Mucosa of descending colon (tissue), 3 donors: Measurements from ENCODE around the gene ALDH1A2. TPM values are rescaled to one million over a fixed set of nuclear protein-coding genes. Genes with fewer than 3 reads are reported as not detected.

Source experiments
- ATAC-seq: fragments of 200-7000 bp; cut with Tn5 transposase; one replicate; pipeline ENCODE4 v1.9.1; 2020; ENCODE audit warnings: mild to moderate bottlenecking, moderate library complexity
- DNase-seq, 3 donors: peaks; one replicate each; pipeline ENCODE4 v3.0.0-alpha.2; 2020
- H3K36me3 ChIP-seq: fragments of 200-600 bp; one replicate; pipeline ENCODE4 v1.8.0; 2021; ENCODE audit warnings: low read depth, mild to moderate bottlenecking
- H3K4me1 ChIP-seq: fragments of 200-600 bp; one replicate; pipeline ENCODE4 v1.8.0; 2021; ENCODE audit warnings: low read depth, mild to moderate bottlenecking
- H3K4me3 ChIP-seq: fragments of 200-600 bp; one replicate; pipeline ENCODE4 v1.8.0; 2021; ENCODE audit warnings: mild to moderate bottlenecking
- H3K9me3 ChIP-seq: fragments of 200-600 bp; one replicate; pipeline ENCODE4 v1.8.0; 2021; ENCODE audit warnings: mild to moderate bottlenecking
- intact Hi-C, 2 donors: fragments of 100-400 bp; cut with DNase I in 1 of 2; cut with micrococcal nuclease in 1 of 2; formaldehyde crosslinking; loops; one replicate each; pipeline versions ENCODE4 v1.11.0 to v1.11.1; 2022; cut with DNase I, micrococcal nuclease
- total RNA-seq, 3 donors: library from RNA; stranded (reverse); fragmentation: NEBNext Ultra II Directional in 2 of 3; extraction: Animal tissue kit (Norgen Biotek cat#: 25700) in 2 of 3; gene quantifications; one replicate each; pipeline versions ENCODE4 v1.2.1 to v1.2.4, GENCODE V29; 2021 to 2023
- TF ChIP-seq, protein P1 (sequence below): fragments of 200-600 bp; IDR thresholded peaks from one replicate; pipeline ENCODE4 v1.8.0; 2022; ENCODE audit warnings: antibody characterized with exemption, mild to moderate bottlenecking
- donor health status: DM: no; HTN: no; CAD: no; lungs with moderate emphysema.
- donor health status: DM: no; HTN: no; CAD: no.
- donor health status: DM: no; HTN: yes; CAD: no.

ALDH1A2 gene
- total RNA-seq, 3 donors from 2014 or later: 0.55 to 8.6 (median 4.3) TPM

DNA sequence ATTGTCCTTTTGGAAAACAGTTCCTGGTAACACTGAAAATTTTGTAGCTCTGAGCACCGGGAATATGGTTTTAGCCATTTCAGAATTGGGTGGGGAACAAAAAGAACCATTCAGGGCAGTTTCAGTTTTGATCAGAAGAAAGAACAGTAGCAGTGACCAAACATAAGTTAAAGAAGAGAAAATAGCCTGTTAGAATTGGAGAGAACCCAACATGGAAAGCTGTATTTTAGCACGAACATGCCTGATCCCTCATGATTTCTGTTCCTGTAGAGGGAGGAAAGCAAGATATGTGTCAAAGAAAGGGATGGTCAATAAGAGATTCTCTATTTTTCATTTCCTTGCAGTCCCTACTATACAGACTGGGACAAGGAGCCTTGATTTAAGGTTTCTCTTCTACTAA lies 119.9 kb downstream of the ALDH1A2 start:
- no peaks in the 10 kb centered on the region for H3K9me3 ChIP-seq
- TF ChIP-seq, protein P1, sequence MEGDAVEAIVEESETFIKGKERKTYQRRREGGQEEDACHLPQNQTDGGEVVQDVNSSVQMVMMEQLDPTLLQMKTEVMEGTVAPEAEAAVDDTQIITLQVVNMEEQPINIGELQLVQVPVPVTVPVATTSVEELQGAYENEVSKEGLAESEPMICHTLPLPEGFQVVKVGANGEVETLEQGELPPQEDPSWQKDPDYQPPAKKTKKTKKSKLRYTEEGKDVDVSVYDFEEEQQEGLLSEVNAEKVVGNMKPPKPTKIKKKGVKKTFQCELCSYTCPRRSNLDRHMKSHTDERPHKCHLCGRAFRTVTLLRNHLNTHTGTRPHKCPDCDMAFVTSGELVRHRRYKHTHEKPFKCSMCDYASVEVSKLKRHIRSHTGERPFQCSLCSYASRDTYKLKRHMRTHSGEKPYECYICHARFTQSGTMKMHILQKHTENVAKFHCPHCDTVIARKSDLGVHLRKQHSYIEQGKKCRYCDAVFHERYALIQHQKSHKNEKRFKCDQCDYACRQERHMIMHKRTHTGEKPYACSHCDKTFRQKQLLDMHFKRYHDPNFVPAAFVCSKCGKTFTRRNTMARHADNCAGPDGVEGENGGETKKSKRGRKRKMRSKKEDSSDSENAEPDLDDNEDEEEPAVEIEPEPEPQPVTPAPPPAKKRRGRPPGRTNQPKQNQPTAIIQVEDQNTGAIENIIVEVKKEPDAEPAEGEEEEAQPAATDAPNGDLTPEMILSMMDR: no peak
- intact Hi-C loops: no loop called here
- no peaks in the 10 kb centered on the region for H3K36me3 ChIP-seq
- DNase-seq (no peak), ATAC-seq (no peak)
- no peak overlapping the region for H3K4me3 ChIP-seq
- H3K4me1 ChIP-seq: no peaks in the 10 kb centered on the region

DNA sequence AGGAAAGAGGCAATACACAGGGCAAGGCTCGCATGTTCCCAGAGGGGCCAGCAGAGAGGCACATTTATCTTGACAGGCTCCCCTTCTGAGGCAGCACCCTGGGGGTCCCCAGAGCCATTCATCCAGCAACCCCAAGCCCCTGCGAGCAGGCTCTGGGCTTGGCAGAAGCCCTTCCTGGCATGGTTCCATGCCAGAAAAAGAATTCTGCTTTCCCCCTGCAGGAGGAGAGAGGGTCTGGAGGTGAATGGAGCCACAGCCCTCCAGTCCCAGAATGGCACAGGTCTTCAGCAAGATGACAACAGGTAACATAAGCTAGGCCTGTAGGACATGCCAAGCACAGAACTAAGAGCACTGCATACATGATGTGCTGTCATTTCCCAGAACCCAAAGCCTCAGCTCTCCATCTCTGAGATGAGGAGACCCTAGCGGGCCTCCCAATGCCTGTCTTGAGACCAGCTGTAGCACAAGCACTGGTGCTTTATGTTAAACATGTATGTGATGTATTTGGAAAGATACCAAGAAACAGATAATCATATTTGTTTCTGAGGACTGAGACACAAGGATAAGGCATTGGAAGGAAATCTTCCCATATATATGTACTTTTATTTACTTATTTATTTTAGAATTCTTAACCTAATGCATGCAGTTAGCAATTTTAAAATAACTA lies 121.6 kb downstream of the ALDH1A2 start:
- H3K36me3 ChIP-seq: no peaks in the 10 kb centered on the region
- TF ChIP-seq, protein P1: no peak
- ATAC-seq (no peak), DNase-seq (no peak)
- no peak overlapping the region for H3K4me3 ChIP-seq
- H3K9me3 ChIP-seq: no peaks in the 10 kb centered on the region
- H3K4me1 ChIP-seq: no peaks in the 10 kb centered on the region
- intact Hi-C loops: no loop called here

DNA sequence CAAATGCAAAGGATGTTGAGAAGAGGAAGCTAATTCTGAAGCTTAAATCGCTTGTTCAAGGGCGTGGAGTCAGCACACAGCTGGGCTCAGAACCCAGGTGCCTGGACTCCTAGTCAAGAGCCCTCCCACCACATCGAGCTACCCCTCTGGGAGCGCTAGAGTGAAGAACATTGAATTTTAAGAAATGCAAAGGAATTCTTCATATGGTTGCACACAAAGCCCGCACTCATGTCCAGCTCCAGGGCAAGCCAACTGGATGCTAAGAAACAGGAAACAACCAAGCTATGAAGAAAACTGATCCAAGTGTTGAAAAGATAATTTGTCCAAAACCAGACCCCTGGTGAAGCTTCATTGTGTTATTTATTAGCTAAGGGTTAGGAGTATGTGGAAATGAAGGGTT lies 122.3 kb downstream of the ALDH1A2 start:
- DNase-seq (no peak), ATAC-seq (no peak)
- TF ChIP-seq, protein P1: no peak
- no peaks in the 10 kb centered on the region for H3K36me3 ChIP-seq
- H3K4me3 ChIP-seq: no peak overlapping the region
- H3K9me3 ChIP-seq: no peaks in the 10 kb centered on the region
- H3K4me1 ChIP-seq: no peaks in the 10 kb centered on the region
- intact Hi-C loops: no loop called here

DNA sequence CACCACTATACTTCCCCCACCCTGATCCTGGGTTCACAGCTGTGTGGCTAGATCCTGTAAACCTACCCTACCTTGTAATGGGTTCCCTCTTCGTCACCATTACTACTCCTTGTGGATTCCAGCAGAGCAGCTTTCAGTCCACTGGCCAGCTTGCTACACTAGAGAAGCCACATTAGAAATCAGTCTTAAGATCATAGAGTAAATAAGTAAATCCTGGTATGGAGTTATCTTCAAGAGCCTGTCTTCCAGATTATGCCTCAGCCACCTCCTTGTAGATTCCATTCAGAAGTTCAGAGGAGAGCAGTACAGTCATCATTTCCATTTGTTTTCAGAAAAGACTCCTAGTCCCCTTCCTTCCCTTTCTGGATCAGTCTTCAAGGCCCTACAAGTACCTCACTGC lies 123.7 kb downstream of the ALDH1A2 start:
- DNase-seq: no peak

DNA sequence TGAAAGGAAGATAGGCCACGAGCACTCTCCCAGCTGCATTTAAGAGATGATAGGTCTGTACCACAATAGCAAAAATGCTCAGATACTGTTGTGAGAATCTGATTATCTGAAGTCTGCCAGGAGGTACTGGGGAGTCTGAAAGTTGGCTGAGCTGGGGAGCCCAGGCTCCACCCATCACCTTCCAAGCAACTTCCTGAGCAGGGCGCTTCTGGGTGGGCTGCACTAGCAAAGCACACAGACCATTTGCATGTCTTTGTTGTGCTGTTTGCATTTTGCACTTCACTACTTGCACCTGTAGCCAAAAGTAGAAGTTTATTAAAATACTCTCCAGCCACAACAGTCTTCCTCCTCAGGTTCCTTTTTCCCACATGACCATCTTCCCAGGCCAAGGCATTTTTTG lies 133.2 kb downstream of the ALDH1A2 start:
- H3K4me3 ChIP-seq: no peak overlapping the region
- H3K36me3 ChIP-seq: no peaks in the 10 kb centered on the region
- H3K9me3 ChIP-seq: no peaks in the 10 kb centered on the region
- H3K4me1 ChIP-seq: no peaks in the 10 kb centered on the region
- intact Hi-C loops: no loop called here
- DNase-seq (no peak), ATAC-seq (no peak)
- TF ChIP-seq, protein P1: no peak

More for the DNA sequence above, 123.7 kb downstream of the ALDH1A2 start:
- ATAC-seq: no peak
- Histone ChIP-seq H3K4me1 (no peaks in the 10 kb centered on the region), H3K36me3 (no peaks in the 10 kb centered on the region), H3K9me3 (no peaks in the 10 kb centered on the region), H3K4me3 (no peak overlapping the region)
- TF ChIP-seq, protein P1: no peak
- intact Hi-C loops: no loop called here

DNA sequence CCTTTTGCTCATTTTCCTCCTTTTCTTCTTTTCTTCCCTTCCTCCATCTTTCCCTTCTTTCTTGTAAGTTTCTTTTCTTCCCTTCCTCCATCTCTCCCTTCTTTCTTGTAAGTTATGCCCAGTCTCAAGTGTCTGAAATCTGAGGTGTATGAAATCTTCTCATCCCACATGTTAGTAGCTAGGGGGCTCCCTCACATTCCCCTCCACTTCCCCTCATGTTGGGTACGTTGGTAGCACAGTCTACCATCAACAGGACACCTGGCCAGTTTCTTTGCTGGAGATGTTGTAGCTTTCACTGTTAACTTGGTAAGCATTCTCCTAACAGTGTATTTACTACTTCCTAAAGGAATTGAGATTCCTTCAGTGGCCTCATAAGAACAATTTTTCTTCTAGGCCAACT lies 133.9 kb downstream of the ALDH1A2 start:
- Histone ChIP-seq H3K4me3 (no peak overlapping the region), H3K36me3 (no peaks in the 10 kb centered on the region), H3K4me1 (no peaks in the 10 kb centered on the region), H3K9me3 (no peaks in the 10 kb centered on the region)
- intact Hi-C loops: no loop called here
- no peak for DNase-seq
- TF ChIP-seq, protein P1: no peak
- ATAC-seq: no peak
